Dermis microvascular lymphatic vessel endothelial cell (primary cell): ENCODE measurements around the gene TAOK2. TPM values are rescaled to one million over a fixed set of nuclear protein-coding genes. Genes with fewer than 3 reads are reported as not detected.
"Not testable (repeated sequence)": the region's sequence is repeated elsewhere in the genome, so short reads cannot be mapped to it uniquely, and the experiment has no call there.

Experiments used
- DNase-seq, 2 donors: peaks; one replicate each; pipeline versions ENCODE4 v3.0.0 to v3.0.0-alpha.2; 2010; ENCODE audit warnings: low read depth in 2 of 2
- total RNA-seq: library from RNA; depleted of rRNA; stranded (reverse); fragments of >200 nt; gene quantifications from 2 replicates; pipeline ENCODE4 v1.2.1, GENCODE V29; 2014

TAOK2 gene
- total RNA-seq, result 71.8 and 84.1 TPM in 2 replicates

DNA sequence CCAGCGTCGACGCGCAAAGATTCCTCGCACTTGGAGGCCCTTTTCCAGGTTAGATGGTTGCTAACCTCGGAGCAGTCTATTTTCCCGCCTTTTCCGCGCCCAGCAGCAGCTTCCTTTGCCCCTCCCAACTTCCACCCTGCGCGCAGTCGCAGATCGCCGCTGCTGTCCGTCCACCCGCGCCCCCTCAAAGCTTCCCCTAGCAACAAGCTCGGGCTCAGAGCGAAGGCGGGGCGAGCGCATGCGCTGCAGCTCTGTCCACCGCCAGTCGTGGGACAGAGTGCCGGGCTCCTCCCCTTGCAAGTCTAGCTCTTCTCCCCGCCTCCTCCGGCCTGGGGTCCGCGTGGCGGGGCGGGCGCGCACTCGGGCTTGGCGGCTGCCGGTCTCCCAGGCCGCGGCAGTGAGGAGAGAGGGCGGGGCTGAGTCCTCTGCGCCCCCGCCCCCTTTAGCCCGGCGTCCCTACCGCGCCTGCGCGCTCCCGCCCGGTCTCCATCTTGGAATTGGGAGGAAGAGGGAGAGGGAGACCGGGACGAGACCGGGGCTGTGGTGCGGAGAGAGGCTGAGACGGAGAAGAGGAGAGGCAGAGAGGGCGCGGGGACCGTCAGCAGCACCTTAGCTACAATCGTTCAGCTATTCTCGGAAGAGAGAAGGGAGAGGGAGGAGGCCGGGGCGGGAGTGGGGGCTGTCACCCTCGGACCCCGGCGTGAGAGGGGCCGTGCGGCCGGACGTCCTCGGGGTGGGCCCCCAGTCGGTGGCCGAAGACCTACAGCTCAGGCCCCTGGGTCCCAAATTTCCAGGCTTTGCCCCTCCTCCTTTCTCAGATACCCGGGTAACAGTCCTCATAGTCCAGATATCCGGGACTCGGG, at the start of gene TAOK2:
Gene TAOK2, plus strand, starts transcription at position 485 of the 863 bp plus-strand sequence. CDS start 3,905 bp downstream, outside the sequence.
- DNase-seq, result peak; percentile 98 to 100

- peak in 1 of 2 donors; percentile 15 for DNase-seq
Observed at GRCh38 chr16:29925105-29925756, 48.4 kb upstream of the TAOK2 start.

GRCh38 chr16:29925781-29926710, 47.6 kb upstream of the TAOK2 start, which contains the start of gene KCTD13:
Gene KCTD13, minus strand, starts transcription at chr16:29926226. Its CDS starts 193 bp downstream, at chr16:29926033.
- DNase-seq, result peak; percentile 66 to 85

- no peak for DNase-seq
Observed at GRCh38 chr16:29926711-29927052, 47.0 kb upstream of the TAOK2 start.

DNA sequence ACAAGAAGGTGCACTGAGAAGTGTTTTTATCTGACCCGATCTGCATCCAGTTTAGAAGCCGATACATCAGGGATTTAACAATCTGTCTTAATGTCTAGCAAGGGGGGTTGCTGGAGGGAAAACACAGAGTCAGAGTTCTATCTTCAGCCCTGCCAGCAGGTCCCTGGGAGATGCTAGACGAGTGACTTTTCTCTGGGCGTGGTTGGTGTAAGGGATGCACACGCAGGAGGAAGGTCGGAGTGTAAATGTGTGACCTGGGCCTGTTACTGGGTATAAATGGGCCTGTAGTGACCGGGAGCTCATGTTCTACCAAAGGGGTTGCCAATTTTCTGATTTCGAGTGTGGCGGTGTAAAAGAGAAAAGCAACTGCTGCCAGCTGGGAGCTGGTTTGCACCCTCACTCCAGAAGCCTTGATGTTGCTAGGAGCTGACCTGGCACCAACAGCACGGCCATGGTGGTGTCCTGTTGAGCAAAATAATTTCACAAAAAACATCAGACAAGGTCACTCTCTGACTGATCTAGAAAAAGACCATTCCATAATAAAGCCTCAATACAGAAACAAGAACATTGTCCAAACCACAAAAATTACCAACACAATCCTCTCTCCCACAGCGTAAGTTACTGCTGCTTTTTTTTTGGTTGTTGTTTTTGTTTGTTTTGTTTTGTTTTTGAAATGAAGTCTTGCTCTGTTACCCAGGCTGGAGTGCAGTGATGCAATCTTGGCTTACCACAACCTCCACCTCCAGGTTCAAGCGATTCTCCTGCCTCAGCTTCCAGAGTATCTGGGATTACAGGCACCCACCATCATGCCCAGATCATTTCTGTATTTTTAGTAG, 46.4 kb upstream of the TAOK2 start:
- no peak for DNase-seq

GRCh38 chr16:29931750-29932149, 41.9 kb upstream of the TAOK2 start:
- not testable (repeated sequence) for DNase-seq

DNA sequence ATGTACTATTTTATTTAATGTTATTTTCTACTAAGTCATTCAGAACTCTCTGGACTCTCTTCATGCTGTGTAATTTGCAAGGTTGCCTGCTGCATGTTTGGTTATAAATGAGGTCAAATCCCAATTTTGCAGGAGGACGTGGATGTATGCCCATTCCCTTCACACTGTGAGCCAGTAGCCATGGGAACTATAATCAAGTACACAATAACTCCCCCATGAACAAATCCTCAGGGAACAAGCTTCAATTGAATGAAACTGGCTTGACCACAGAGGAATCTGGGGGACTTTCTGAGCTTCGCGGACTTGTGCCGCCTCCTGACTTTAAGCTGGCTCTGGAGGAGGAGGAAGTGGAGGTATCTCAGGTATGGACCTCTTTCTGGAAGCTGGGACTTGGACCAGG, 33.0 kb upstream of the TAOK2 start:
- DNase-seq, result no peak

DNA sequence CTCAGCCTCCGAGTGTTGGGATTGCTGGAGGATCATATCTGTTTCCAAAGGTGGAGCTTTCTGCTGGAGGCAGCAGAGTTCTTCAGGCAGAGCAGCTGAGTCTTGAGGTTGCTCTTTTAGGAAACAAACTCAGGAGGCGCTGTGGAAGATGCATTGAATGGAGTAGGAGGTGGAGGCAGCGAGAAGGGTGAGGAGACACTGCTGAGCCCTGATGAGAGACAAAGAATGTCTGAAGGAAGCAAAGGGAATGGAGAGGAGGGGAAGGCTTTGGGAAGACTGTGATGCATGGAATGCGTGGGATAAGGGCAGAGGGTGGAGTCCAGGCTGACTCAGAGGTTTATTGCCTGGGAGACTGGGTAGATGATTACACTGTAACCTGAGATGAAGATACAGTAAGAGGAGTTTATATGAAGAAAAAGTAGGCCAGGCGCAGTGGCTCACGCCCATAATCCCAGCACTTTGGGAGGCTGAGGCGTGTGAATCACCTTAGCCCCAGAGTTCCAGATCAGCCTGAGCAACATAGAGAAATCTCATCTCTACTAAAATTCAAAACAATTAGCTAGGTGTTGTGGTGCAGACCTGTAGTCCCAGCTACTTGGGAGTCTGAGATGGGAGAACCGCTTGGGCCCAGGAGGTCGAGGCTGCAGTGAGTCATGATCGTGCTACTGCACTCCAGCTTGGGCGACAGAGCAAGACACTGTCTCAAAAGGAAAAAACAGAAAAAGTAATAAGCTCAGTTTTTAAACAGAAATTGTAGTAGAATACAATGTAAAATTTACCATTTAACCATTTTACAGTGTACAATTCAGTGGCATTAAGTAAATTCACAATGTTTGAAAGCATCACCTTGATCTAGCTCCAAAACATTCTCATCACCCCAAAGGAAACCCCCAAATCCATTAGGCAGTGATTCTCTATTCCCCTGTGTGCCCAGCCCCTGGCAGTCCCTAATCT, 29.5 kb upstream of the TAOK2 start:
- peak in 1 of 2 donors; percentile 59 for DNase-seq

DNA sequence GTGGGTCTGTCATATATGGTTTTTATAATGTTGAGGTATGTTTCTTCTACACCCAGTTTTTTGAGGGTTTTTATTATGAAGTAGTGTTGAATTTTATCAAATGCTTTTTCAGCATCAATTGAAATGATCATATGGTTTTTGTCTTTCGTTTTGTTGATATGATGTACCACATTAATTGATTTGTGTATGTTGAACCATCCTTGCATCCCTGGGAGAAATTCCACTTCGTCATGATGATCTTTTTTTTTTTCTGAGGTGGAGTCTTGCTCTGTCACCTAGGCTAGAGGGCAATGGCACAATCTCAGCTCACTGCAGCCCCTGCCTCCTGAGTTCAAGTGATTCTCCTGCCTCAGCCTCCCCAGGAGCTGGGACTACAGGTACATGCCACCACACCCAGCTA, 25.8 kb upstream of the TAOK2 start:
- DNase-seq, result no peak

DNA sequence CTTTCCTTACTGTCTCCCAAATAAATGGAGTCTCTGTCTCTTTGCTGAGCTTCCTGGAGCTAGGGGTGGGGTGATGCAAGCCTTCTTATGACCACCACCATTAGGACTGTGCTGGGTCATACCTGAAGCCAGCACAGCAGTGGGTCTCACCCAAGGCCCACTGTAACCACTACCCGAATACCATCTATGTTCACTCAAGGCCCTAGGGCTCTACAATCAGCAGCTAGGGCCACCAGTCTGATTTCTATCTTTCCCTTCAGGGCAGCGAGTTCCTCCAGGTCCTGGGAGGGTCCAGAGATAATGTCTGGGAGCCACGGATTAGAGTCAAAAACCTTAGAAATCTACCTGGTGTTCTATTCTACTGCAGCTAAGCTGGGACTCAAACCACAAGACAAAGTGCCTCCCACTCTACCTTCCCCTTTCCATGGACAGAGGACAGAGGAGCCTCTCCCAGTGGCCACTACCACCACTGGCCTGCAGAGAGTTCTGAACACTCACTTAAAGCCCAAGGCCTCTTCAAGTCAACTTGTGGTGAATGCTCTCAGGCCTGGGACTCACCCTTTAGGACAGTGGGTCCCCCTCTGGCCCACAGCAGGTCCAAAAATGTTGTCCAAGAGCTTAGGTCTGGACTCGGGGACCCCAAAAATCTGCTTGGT, 22.7 kb upstream of the TAOK2 start:
- no peak for DNase-seq

- DNase-seq, result no peak
Observed at GRCh38 chr16:29951625-29952365, 21.9 kb upstream of the TAOK2 start.

DNA sequence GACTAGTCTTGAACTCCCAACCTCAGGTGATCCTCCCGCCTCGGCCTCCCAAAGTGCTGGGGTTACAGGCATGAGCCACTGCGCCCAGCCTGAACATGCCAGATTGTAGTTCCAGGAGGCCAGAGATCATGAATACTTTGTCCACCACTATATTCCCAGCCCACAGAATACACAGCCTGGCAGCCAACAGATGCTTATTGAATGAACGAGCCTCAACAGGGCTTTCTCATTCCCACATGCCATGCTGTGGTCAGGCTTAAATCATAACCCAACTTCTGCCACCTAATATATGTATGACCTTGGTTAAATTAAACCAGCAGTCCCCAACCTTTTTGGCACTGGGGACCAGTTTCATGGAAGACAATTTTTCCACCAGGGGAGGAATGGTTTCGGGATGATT, 14.9 kb upstream of the TAOK2 start:
- no peak for DNase-seq

GRCh38 chr16:29959293-29959692, 14.4 kb upstream of the TAOK2 start:
- no peak for DNase-seq

DNA sequence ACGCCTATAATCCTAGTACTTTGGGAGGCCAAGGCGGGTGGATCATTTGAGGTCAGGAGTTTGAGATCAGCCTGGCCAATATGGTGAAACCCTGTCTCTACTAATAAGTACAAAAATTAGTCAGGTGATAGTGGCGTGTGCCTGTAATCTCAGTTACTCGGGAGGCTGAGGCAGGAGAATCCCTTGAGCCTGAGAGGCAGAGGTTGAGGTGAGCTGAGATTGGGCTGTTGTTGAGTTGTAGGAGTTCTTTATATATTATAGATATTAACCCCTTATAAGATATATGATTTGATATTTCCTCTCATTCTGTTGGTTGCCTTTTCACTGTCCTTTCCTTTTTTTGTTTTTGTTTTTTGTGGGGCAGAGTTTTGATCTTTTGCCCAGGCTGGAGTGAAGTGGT, 13.8 kb upstream of the TAOK2 start:
- DNase-seq, result not testable (repeated sequence)

DNA sequence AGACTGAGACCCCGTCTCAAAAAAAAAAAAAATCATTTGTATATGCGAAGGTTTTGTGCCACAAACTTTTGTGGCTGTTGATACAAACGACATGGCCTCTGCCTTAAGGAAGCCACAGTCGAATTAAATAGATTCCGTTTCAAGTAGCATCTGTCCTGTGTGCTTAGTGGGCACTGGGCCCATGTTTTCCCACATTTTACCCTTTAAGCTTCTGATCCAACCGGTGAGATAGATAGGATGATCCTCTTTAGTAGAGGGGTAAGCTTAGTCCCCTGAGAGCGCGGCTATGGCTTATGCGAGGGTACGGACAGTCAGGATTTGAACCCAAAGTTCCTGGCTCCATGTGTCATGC, 12.6 kb upstream of the TAOK2 start:
- no peak for DNase-seq

DNA sequence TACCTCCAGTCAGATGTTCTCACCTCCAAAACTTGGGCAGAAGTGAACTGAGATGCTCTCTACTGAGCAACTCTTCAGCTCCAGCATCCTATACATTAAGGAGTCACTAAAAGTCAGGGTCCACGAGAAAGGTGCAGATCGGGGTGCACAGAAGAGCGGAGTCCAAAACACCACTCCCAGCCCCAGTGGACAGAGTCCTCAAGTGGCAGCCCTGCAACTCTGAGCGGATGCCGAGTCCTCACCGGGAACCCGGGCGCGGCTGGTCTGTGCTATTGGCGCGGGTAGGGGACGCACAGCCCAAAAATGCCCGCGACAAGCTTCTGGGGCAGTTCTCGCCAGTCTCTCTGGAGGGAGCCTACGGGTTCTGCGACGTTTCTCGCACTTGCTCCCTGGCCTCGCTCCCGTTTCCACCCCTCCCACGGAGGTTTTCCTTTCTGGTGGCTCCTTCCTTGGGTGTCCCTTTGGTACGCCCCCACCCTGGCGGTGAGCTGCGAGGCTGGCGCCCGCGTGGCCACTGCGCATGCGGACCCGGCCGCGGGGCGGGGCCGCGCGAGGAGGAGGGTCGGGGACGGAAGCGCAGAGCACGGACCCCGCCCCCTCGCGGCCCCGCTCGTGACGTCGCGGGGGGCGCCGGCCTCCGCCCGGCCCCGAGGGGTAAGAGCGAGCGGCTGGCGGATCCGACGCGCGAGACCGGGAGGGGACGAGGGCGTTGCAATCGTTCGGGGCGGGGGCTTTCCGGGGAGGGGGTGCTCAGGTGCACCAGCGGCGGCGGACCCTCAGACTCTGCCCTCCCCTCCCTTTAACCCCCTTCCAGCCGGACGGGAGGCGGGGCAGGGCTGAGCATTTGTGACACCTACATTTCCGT, 12.0 kb upstream of the TAOK2 start, which contains the start of gene TMEM219:
Gene TMEM219, plus strand, starts transcription at position 601 of the 865 bp plus-strand sequence. CDS start 1,065 bp downstream, outside the sequence.
- peak; percentile 68 to 87 for DNase-seq

DNA sequence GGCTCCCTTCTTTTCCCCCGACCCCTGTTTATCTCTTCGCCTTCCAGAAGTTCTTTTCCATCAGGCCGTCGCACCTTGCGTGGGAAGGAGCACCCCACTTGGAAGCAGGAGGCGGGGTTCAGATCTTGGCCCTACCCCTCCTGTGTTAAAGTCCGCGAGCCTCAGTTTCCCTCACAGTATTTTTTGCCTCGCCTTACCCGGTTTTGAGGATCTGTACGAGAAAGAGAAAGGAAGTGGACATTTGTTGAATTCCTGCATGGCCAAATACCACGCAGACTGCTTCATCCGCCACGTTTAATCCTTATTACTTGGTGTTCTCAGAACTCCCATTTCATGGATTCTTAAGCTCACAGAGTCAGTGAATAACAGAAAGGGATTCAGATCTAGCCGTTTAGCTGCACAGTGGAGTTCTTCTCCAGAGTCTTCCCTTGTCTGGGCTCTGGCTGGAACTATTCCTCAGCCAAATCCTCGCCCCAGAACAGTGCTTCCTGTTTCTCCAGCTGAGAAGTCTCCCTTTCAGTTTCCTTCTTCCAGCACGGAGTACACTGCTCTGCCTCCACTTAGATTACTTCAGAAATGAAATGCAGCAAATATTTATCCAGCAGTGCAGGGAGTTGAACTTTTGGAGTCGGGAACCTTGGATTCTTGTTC, 11.2 kb upstream of the TAOK2 start:
- peak in 1 of 2 donors; percentile 42 for DNase-seq
